Thyroid gland (tissue), 4 donors: ENCODE results near the gene NELFA.

Experiments used
- POLR2A ChIP-seq, 2 donors: fragments of 450-650 bp; IDR thresholded peaks; one replicate each; pipeline ENCODE4 v1.6.1; 2017; ENCODE audit warnings: antibody characterized with exemption in 2 of 2, mild to moderate bottlenecking in 2 of 2, moderate library complexity in 1 of 2
- TF ChIP-seq, protein P1 (sequence below), 6 experiments: fragments of 200-600 bp in 3 of 6; fragments of 450-650 bp in 3 of 6; sonication (generic) in 3 of 6; IDR thresholded peaks; one replicate each; pipeline ENCODE4 v1.5.1; 2016 to 2019; ENCODE audit warnings: antibody characterized with exemption in 6 of 6, mild to moderate bottlenecking in 2 of 6, inconsistent platforms in 1 of 6, moderate library complexity in 1 of 6

DNA sequence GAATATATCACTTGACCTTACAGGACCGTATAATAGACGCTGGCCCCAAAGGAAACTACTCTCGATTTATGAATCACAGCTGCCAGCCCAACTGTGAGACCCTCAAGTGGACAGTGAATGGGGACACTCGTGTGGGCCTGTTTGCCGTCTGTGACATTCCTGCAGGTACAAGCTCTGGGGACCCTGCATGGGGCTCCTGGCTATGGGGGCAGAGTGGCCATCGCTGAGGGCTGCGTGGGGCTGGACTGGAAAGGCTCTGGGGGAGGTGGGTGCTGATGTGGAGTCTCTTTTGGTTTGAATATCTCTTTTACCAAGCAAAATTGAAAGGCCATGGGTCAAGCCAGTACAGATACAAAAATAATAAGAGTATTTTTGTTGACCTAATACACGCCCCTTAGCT lies 33.9 kb downstream of the NELFA start:
- TF ChIP-seq, protein P1, sequence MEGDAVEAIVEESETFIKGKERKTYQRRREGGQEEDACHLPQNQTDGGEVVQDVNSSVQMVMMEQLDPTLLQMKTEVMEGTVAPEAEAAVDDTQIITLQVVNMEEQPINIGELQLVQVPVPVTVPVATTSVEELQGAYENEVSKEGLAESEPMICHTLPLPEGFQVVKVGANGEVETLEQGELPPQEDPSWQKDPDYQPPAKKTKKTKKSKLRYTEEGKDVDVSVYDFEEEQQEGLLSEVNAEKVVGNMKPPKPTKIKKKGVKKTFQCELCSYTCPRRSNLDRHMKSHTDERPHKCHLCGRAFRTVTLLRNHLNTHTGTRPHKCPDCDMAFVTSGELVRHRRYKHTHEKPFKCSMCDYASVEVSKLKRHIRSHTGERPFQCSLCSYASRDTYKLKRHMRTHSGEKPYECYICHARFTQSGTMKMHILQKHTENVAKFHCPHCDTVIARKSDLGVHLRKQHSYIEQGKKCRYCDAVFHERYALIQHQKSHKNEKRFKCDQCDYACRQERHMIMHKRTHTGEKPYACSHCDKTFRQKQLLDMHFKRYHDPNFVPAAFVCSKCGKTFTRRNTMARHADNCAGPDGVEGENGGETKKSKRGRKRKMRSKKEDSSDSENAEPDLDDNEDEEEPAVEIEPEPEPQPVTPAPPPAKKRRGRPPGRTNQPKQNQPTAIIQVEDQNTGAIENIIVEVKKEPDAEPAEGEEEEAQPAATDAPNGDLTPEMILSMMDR (IDR thresholded peaks at IDR 0.05), result no peak
- no peak for TF ChIP-seq POLR2A (IDR thresholded peaks at IDR 0.05)
